GM23338 (cell line): ENCODE data around the gene TIPIN. TPM values are rescaled to one million over a fixed set of nuclear protein-coding genes. Genes with fewer than 3 reads are reported as not detected.

Experiments
- ATAC-seq: fragments of 200-7000 bp; cut with Tn5 transposase; 3 replicates; pipeline ENCODE4 v1.9.1; 2020
- DNase-seq: peaks from one replicate; pipeline ENCODE4 v3.0.0-alpha.2; 2015; ENCODE audit warnings: low spot score
- H2AFZ ChIP-seq: fragments of 200-600 bp; sonication (generic); 2 replicates; pipeline ENCODE4 v1.8.0; 2016; ENCODE audit warnings: antibody characterized with exemption, mild to moderate bottlenecking, moderate library complexity
- H3F3A ChIP-seq: fragments of 200-600 bp; sonication (generic); replicated peaks from 2 replicates; pipeline ENCODE4 v1.8.0; 2017; ENCODE audit warnings: antibody characterized with exemption, mixed run types, low read depth
- H3K27ac ChIP-seq: fragments of 200-600 bp; sonication (generic); 2 replicates; pipeline ENCODE4 v1.6.1; 2016; ENCODE audit warnings: low read depth
- H3K27me3 ChIP-seq: fragments of 200-600 bp; sonication (generic); 2 replicates; pipeline ENCODE4 v1.8.0; 2016; ENCODE audit warnings: mild to moderate bottlenecking, mixed run types, moderate library complexity; ENCODE audit not compliant: insufficient read depth
- H3K36me3 ChIP-seq: fragments of 200-600 bp; sonication (generic); 2 replicates; pipeline ENCODE4 v1.8.0; 2016; ENCODE audit warnings: mild to moderate bottlenecking; ENCODE audit not compliant: insufficient read depth
- H3K4me1 ChIP-seq: fragments of 200-600 bp; sonication (generic); 2 replicates; pipeline ENCODE4 v1.8.0; 2016; ENCODE audit warnings: mild to moderate bottlenecking, moderate library complexity; ENCODE audit not compliant: insufficient read depth
- H3K4me2 ChIP-seq: fragments of 200-600 bp; sonication (generic); 2 replicates; pipeline ENCODE4 v1.7.1; 2017; ENCODE audit warnings: mixed run types
- H3K4me3 ChIP-seq: fragments of 200-600 bp; sonication (generic); 2 replicates; pipeline ENCODE4 v1.6.1; 2016; ENCODE audit warnings: mixed run types
- H3K79me2 ChIP-seq: fragments of 200-600 bp; sonication (generic); replicated peaks from 2 replicates; pipeline ENCODE4 v1.8.0; 2017; ENCODE audit warnings: mild to moderate bottlenecking; ENCODE audit not compliant: insufficient read depth
- H3K9me2 ChIP-seq: fragments of 200-600 bp; sonication (generic); 2 replicates; pipeline ENCODE4 v1.8.0; 2017; ENCODE audit not compliant: insufficient read depth
- H4K20me1 ChIP-seq: fragments of 200-600 bp; sonication (generic); replicated peaks from 2 replicates; pipeline ENCODE4 v1.8.0; 2017; ENCODE audit warnings: mild to moderate bottlenecking; ENCODE audit not compliant: insufficient read depth
- H3K27ac Mint-ChIP-seq: 2 replicates; pipeline ENCODE4 v1.8.0; 2020; ENCODE audit warnings: inconsistent platforms, mild to moderate bottlenecking, moderate library complexity, mixed read lengths
- H3K27me3 Mint-ChIP-seq: 3 replicates; pipeline ENCODE4 v1.8.0; 2022; ENCODE audit warnings: low read depth, mild to moderate bottlenecking, moderate library complexity, mixed read lengths, inconsistent platforms; ENCODE audit not compliant: insufficient read depth, poor library complexity
- H3K36me3 Mint-ChIP-seq: 3 replicates; pipeline ENCODE4 v1.8.0; 2021; ENCODE audit warnings: low read depth, mild to moderate bottlenecking, inconsistent platforms, moderate library complexity, mixed read lengths
- H3K4me1 Mint-ChIP-seq: 3 replicates; pipeline ENCODE4 v1.8.0; 2020; ENCODE audit warnings: mild to moderate bottlenecking, inconsistent platforms, mixed read lengths
- H3K4me3 Mint-ChIP-seq: 3 replicates; pipeline ENCODE4 v1.8.0; 2021; ENCODE audit warnings: moderate library complexity, mild to moderate bottlenecking, inconsistent platforms, mixed read lengths
- H3K9me3 Mint-ChIP-seq: 3 replicates; pipeline ENCODE4 v1.8.0; 2020; ENCODE audit warnings: moderate library complexity, mild to moderate bottlenecking, inconsistent platforms, mixed read lengths
- CREB1 ChIP-seq: fragments of 250-450 bp; sonication (Bioruptor Pico); IDR thresholded peaks from 2 replicates; pipeline ENCODE4 v1.5.0; 2020; ENCODE audit warnings: low read depth, mild to moderate bottlenecking, moderate library complexity
- ETS1 ChIP-seq: IDR thresholded peaks from 2 replicates; pipeline ENCODE4 v1.6.1; 2016; ENCODE audit warnings: antibody characterized with exemption
- EZH2 ChIP-seq: fragments of 200-600 bp; sonication (generic); IDR thresholded peaks from one replicate; pipeline ENCODE4 v1.8.0; 2017; ENCODE audit warnings: antibody characterized with exemption, mild to moderate bottlenecking, low read depth; ENCODE audit not compliant: unreplicated experiment
- EZH2phosphoT487 ChIP-seq: fragments of 200-600 bp; sonication (generic); IDR thresholded peaks from one replicate; pipeline ENCODE4 v1.8.1; 2018; ENCODE audit warnings: antibody characterized with exemption; ENCODE audit not compliant: unreplicated experiment
- JUNB ChIP-seq: IDR thresholded peaks from one replicate; pipeline ENCODE4 v1.6.1; 2016; ENCODE audit warnings: antibody characterized with exemption; ENCODE audit not compliant: unreplicated experiment
- NANOG ChIP-seq: IDR thresholded peaks from 2 replicates; pipeline ENCODE4 v1.6.1; 2016; ENCODE audit warnings: antibody characterized with exemption, borderline replicate concordance
- POLR2AphosphoS5 ChIP-seq: IDR thresholded peaks from 2 replicates; pipeline ENCODE4 v1.6.1; 2016; ENCODE audit warnings: antibody characterized with exemption, low read depth
- STAT1 ChIP-seq: IDR thresholded peaks from one replicate; pipeline ENCODE4 v1.6.1; 2016; ENCODE audit warnings: antibody characterized with exemption; ENCODE audit not compliant: unreplicated experiment
- ZNF114 ChIP-seq: fragments of 250-450 bp; sonication (Bioruptor Pico); IDR thresholded peaks from 2 replicates; pipeline ENCODE4 v1.5.0; 2020; ENCODE audit warnings: mild to moderate bottlenecking, moderate library complexity
- ZNF331 ChIP-seq: fragments of 250-450 bp; sonication (Bioruptor Pico); IDR thresholded peaks from 2 replicates; pipeline ENCODE4 v1.5.0; 2020; ENCODE audit warnings: low read depth, mild to moderate bottlenecking, moderate library complexity
- polyA plus RNA-seq: library from polyadenylated mRNA; unstranded; fragments of >200 nt; fragmentation: Nextera tagmentation; extraction: Ambion mirVana; gene quantifications from 2 replicates; pipeline ENCODE4 v1.2.1, GENCODE V29; 2016
- total RNA-seq: library from RNA; depleted of rRNA; stranded (reverse); fragments of >200 nt; shearing (Covaris generic); gene quantifications from 2 replicates; pipeline ENCODE4 v1.2.3, GENCODE V29; 2014
- TF ChIP-seq, protein P1 (sequence below), 2 experiments: fragments of 200-600 bp in 1 of 2; sonication (generic) in 1 of 2; conservative IDR thresholded peaks; 2 replicates each; pipeline versions ENCODE4 v1.5.1 to v1.6.1; 2016 to 2017; ENCODE audit warnings: antibody characterized with exemption in 2 of 2, low read depth in 2 of 2, mild to moderate bottlenecking in 2 of 2, moderate library complexity in 1 of 2

TIPIN gene
- total and polyA plus RNA-seq, 2 experiments from 2014 or later = 25.3 to 39.1 TPM

- Histone ChIP-seq H3K4me2 (no peak overlapping the region), H2AFZ (no peak overlapping the region), H3K27ac (no peak overlapping the region), H4K20me1 (no peaks in the 10 kb centered on the region), H3K4me3 (no peak overlapping the region), H3K27me3 (no peaks in the 10 kb centered on the region), H3K36me3 (no peaks in the 10 kb centered on the region), H3K79me2 (no peaks in the 10 kb centered on the region), H3F3A (no peaks in the 10 kb centered on the region), H3K9me2 (no peaks in the 10 kb centered on the region), H3K4me1 (peaks cover 8% of the 10 kb centered on the region)
- Mint-ChIP-seq H3K4me1 (peaks cover 11% of the 10 kb centered on the region), H3K27me3 (peaks cover 2% of the 10 kb centered on the region), H3K36me3 (no peaks in the 10 kb centered on the region), H3K9me3 (peaks cover 10% of the 10 kb centered on the region; the same call in 2 of the 3 replicates), H3K4me3 (no peak overlapping the region), H3K27ac (no peak overlapping the region)
- no peak for ATAC-seq
- no peak for DNase-seq
- TF ChIP-seq ZNF114 (CRISPR knock-in tag) (no peak), EZH2 (no peak), NANOG (no peak), ETS1 (no peak), CREB1 (CRISPR knock-in tag) (no peak), ZNF331 (CRISPR knock-in tag) (no peak), JUNB (no peak), POLR2AphosphoS5 (no peak)
- TF ChIP-seq, protein P1, sequence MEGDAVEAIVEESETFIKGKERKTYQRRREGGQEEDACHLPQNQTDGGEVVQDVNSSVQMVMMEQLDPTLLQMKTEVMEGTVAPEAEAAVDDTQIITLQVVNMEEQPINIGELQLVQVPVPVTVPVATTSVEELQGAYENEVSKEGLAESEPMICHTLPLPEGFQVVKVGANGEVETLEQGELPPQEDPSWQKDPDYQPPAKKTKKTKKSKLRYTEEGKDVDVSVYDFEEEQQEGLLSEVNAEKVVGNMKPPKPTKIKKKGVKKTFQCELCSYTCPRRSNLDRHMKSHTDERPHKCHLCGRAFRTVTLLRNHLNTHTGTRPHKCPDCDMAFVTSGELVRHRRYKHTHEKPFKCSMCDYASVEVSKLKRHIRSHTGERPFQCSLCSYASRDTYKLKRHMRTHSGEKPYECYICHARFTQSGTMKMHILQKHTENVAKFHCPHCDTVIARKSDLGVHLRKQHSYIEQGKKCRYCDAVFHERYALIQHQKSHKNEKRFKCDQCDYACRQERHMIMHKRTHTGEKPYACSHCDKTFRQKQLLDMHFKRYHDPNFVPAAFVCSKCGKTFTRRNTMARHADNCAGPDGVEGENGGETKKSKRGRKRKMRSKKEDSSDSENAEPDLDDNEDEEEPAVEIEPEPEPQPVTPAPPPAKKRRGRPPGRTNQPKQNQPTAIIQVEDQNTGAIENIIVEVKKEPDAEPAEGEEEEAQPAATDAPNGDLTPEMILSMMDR (conservative IDR thresholded peaks at IDR 0.05; ENCODE audit: low read depth in 2 of 2) = no peak
Measured at GRCh38 chr15:66374179-66374578, 17.7 kb upstream of the TIPIN start.

DNA sequence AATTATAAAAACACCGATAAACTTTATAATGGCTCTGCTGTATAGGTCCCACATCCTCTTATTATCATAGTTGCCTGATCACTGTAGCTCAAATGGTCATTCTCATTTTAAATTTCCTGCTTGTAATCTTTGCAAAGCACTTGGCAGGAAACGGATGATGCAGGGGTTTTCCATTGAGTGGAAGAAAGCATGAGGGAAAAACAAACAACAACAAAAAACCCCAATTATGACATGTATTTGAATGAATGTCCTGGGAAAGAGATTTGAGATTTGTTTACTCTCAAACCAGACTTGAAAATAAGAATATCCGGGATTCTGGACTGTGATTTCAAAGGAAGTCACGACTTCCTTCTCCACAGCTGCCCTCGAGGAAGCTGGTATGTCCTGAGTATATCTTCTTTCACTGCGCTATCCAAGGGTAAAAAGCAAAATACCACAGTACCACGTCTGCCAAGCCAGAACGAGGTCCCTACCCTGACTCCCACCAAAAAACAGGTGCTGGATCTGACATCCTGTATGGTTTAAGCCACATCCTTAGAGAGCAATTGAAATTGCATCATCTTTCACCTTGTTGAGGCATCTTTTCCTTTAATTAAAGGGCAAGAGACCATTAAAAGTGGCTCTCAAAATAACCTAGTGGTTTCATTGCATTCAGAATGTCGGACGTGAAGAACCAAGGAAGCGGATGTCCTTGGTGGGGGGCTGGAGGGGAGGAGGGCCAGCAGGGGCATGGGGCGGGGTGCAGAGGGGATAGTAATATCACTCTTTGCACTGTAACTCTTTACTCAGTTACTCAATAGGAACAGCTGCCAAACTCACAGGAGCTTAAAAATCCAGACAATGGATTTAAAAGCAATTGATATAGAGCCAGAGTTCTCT lies 13.5 kb upstream of the TIPIN start:
- Histone ChIP-seq H3K4me3 (no peak overlapping the region), H3K36me3 (no peaks in the 10 kb centered on the region), H4K20me1 (no peaks in the 10 kb centered on the region), H3K27ac (peak overlapping the region; percentile 67), H3K4me1 (peaks cover 12% of the 10 kb centered on the region), H3K27me3 (no peaks in the 10 kb centered on the region), H2AFZ (peak overlapping the region; percentile 67), H3K4me2 (0 out of 2 replicates have a peak overlapping the region, but pooled peaks have one; percentile 31), H3F3A (no peaks in the 10 kb centered on the region), H3K79me2 (no peaks in the 10 kb centered on the region), H3K9me2 (no peaks in the 10 kb centered on the region)
- peaks cover 11% of the 10 kb centered on the region for H3K4me1 Mint-ChIP-seq
- DNase-seq (peak; percentile 61), ATAC-seq (peak; percentile 47)
- peak overlapping the region; percentile 87 for H3K27ac Mint-ChIP-seq
- H3K27me3 Mint-ChIP-seq = no peaks in the 10 kb centered on the region
- H3K4me3 Mint-ChIP-seq = no peak overlapping the region
- no peaks in the 10 kb centered on the region for H3K36me3 Mint-ChIP-seq
- peaks cover 10% of the 10 kb centered on the region; the same call in 2 of the 3 replicates for H3K9me3 Mint-ChIP-seq
- TF ChIP-seq ETS1 (no peak), CREB1 (CRISPR knock-in tag) (no peak), POLR2AphosphoS5 (no peak), STAT1 (no peak), ZNF114 (CRISPR knock-in tag) (no peak), EZH2phosphoT487 (no peak), NANOG (no peak), ZNF331 (CRISPR knock-in tag) (no peak), JUNB (no peak), EZH2 (no peak)
- TF ChIP-seq, protein P1 (conservative IDR thresholded peaks at IDR 0.05; ENCODE audit: low read depth in 2 of 2) = no peak
